ENCODE results near the gene UBE3D.
A peak's percentile ranks its signal among the peaks of the same experiment; 100 is the strongest.
"Not testable (repeated sequence)": the region's sequence is repeated elsewhere in the genome, so short reads cannot be mapped to it uniquely, and the experiment has no call there.

UBE3D gene

DNA sequence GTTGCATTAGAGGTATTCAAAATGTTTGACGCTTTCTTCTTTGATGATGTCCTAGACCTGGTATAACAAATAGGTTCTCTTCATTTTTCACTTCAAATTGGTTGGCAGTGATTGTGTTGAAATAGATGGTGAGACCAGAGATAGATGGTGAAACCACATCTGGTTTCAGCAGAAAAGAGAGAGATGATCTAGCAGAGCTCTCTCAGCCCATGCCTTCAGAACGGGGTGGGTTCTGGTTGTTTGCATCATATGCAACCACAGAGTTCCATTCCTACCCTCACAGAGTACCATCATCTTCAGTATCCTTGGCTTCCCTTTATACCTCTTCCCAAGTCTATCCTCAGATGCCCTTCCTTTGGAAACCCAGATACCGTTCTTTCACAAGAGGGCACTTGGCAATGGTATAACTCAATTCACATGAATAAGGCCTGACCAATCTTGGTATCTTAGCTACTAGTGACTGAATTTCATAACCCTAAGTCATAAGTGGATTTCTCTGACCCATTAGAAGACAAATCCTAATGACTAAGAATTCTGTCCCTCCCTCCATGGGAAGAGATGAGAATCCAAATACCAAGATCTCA lies 93.7 kb downstream of the UBE3D start:
- DNase-seq: no peak

DNA sequence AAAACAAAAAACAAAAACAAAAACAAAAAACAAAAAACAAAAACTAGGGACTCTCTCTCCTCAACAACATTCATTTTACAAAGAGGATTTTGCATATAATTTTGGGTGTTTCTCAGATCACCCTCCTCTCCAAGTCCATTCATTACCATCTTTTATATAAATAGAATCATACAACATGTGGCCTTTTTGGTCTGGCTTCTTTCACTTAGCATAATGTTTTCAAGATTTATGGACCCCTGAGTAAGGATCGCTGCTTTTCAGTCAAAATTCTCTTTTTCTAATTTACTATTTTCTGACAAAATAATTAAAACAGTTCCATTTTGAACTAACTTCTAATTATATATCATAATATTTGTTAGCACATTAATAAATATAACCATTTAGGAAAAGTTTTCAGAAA lies 94.8 kb downstream of the UBE3D start:
- no peak for DNase-seq

DNA sequence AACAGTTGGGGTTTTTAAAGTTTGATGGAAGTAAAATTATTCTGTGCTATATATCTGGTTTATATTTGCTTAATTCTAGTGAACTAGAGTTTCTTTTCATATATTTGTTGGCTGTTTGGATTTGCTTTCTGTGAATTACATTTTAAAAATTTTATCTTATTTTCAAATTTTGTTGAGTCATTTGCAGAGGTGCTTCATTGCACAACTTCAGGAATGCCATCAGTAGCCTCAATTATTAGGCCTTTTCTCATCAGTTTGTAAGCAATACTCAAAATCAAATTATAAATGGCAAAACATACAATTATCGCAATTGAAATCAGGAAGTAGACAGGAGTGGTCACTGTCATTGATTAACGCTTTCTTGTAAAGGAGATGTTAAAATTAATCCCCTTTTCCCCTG lies 96.9 kb downstream of the UBE3D start:
- DNase-seq: no peak

- peak; percentile 44 for DNase-seq
Measured at GRCh38 chr6:82963191-82963925, 102.3 kb downstream of the UBE3D start.

DNA sequence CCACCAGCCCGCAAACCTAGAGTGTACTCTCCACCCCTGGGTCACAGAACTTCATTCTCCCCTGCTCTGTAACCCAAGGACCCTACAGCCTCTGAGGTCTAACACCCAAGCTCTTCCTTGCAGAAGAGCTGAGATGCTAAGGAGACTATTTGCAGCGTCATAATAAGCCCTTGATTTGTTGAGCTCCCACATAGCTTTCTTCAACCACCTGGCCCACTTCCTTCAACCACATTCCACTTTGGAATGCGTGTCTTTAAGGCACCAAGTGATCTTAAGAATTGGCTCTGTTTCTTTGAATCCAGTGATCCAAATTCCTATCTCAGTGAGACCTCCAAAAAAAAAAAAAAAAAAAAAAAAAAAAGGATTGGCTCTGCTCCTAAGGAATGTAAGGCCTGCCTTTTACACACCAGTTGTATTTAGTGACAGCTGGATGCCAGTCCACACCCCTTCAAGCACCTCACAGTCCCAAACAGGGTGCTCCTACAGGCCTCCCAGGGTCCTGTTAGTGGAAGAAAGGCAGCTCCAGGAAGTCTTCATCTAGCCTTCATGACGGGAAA lies 106.2 kb downstream of the UBE3D start:
- DNase-seq: no peak

- DNase-seq: no peak
Measured at GRCh38 chr6:82958551-82958950, 107.1 kb downstream of the UBE3D start.

- DNase-seq: no peak
Measured at GRCh38 chr6:82957868-82958245, 107.8 kb downstream of the UBE3D start.

DNA sequence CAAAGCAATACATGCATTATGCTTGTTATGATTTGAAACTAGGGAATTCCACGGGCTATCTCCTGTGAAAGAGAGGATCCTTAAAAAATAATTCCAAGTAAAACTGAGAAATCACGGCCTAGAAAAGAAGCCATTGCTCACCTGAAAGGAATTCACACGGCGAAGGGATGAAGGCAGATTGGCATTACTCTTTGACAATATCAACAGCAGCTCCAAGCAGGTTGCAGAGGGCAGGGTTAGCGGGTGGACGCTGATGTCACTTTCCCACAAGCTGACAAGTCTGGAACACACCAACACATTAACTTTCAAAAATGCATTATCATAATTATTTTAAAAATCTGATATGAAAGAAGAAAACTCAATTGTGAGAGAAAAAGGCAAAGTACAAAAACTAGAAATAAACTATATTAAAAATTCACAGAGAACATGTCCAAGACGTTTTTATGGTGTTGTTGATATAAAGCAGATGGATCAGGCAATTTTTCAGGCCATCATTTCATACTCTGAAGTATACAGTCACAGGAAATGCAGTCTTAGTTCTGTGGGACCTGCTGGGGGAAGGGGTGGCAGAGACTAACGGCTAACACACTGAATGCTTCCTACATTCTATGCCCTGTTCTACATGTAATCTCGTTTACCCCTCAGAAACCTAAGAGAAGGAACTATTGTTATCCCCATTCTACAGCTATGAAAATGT lies 108.3 kb downstream of the UBE3D start:
- no peak for DNase-seq

- DNase-seq: no peak
Measured at GRCh38 chr6:82955841-82956240, 109.8 kb downstream of the UBE3D start.

DNA sequence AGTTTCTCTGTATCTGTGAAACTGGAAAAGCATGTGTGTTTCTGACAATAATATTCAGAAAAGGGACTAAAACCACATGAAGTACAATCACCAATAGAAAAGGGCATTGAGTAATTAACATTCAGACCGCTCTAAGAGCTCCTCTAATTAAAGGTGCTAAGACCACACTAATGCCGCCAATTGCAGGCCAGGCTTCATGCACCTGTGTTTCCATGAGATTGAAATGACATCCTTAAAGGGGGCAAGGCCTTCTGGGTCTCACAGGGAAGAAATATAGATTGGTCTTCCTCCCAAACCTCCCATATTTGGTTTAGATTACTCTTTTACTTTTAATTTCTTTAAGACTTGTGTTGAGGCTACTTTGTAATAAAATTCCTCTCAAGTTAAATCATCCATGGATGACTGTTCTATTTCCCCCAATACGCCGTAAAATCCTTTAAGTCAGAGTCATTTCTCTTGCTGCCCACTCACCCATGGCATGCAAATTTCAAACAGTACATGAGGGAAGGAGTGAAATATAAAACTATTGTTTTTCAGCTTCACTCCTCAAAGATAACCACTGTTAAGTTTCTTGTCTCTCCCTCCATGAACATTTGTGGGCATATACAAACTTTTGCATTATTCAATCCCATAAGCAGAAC lies 110.6 kb downstream of the UBE3D start:
- DNase-seq: no peak

DNA sequence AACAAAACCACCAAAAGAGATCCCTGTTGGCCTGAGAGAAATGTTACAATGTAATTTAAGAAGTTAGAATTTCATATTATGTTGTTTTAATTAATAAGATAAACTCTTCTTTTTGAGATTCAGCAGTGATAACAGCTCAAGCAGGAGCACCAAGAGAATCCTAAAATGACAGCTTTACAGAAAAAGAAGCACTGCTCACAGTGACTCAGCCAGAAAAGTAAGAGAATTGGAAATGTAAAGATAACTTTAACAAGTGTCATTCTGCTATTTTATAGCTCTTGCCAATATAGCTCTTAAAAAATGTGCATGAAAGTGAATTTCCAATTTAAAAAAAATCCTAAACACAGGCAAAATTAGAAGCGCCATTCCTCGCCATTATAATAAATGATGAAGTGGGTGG lies 111.3 kb downstream of the UBE3D start:
- no peak for DNase-seq

DNA sequence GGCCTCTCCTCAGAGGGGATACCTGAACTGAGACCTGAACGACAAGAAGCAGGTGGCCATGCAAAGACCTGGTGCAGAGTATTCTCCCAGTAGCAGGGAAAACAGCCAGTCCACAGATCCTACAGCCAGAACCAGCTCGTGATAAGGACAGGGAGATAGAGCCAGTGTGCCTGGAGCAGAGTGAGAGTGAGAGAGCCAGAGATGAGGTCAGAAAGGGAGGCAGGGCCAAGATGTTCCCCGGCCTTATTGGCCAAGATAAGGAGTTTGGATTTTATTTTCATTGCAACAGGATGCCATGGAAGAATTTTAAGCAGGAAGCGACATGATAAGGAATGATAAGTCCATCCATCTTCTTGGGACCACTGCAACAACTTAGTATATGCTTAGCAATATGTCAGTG lies 111.8 kb downstream of the UBE3D start:
- no peak for DNase-seq

DNA sequence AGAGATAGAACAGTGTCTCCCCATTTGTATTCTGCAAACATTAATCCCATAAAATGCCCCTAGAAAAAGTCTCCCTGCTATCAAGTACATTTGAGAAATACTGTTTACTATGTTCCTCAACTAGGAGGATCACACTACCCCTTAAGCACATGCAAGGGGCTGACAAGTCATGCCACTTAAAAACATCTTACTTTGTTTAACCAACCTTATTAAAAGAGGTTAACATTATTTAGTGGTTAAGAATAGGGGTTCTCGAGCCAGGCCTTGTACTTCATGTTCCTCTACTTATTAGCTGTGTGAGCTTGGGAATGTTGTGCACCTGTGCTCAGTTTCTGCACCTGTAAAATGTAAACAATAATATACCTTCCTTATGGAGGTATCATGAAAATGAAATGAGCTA lies 113.7 kb downstream of the UBE3D start:
- DNase-seq: no peak

DNA sequence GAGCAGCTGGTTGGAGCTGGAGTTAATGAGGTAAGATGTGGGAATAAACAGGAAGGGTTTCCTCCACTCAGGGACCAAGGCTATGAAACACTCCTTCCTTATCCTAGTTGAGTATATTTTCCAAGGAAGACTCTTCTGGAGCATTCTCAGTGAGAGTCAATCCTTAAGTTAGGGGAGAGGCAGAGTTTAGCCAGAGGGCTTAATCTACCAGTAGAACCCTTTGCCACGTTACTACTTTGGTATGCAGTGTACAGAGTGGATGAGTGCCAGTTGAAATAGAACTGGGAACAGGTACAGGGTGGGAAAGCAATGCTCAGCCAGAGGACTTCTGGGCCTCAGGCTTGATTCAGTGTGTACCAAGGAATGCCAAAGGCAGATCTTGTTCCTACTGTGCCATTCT lies 114.3 kb downstream of the UBE3D start:
- no peak for DNase-seq

DNA sequence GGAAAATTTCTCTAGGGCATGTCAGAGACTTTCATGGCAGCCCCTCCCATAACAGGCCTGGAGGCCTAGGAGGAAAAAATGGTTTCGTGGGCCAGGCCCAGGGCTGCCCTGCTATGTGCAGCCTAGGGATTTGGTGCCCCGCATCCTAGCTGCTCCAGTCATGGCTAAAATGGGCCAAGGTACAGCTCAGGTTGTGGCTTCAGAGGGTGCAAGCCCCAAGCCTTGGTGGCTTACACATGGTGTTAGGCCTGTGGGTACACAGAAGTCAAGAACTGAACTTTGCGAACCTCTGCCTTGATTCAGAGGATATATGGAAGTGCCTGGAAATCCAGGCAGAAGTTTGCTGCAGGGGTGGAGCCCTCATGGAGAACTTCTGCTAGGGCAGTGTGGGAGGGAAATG lies 134.7 kb downstream of the UBE3D start:
- DNase-seq: not testable (repeated sequence)

GRCh38 chr6:82924799-82925535 lies 140.7 kb downstream of the UBE3D start:
- no peak for DNase-seq

DNA sequence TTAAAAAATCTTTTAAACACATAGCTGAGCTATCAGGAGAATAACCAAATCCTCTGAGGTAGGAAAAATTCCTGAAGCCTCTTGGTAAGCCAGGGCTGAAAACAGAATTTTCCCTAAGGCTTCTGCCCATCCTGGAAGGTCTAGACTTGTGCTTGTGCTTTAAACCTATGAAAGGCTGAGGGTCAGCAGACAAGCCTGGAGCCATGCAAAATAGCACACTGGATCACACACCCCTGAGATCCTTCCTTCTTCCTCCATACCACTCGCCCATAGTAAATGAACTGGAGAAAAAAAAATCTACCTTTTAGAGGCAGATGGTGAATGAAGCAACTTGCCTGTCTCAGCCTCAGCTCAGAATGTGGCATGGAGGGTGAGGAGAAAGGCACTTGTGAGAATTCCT lies 144.4 kb downstream of the UBE3D start:
- DNase-seq: no peak

DNA sequence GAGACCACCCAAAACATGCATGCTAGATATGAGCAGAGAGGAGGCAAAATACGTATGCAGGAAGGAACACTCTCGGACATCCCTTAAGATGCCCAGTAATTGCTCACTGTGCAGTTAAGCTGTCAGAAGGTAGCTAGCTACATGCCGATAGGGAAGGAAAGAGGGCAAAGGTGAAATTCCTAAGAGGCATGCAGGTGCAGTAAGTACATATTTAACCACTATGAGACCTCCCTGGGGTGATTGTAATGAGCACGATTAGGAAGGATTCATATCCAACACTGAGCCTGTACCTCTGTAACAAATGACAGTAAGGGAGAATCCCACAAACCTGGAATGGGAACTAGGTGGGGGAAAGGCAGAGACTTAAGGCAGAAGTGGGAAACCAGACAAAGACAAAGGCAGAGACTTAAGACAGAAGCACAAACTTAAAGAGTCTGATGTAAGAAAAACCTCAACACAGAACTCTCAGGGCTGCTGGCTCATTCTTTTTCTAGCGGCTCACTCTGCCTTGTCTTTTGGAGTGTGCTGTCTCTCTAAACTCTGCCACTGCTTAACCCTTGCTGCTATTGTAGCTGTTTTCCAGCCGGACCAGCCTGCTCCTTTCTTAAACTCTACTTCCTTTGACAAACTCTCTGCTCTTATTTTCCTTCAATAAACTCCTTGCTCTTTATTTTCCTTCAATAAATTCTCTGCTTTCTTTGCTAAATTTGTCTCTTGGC lies 148.1 kb downstream of the UBE3D start:
- no peak for DNase-seq

DNA sequence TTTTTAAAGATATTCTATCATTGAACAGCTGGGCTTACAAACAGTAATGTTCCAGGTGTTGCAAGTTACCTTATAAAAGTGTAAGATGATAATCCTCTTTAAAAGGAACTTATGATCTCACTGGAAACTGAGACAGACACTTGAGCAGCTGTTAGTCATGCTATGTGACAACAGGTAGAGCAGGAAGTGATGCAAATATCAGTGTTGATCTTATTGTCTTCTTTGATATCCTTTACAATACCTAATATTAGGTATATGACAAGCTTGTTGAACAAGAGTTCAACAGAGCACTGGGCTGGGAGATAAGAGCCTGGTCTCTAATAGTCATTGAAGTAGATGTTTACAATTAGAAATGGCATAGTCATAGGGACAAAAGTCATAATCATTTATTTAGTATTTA lies 150.0 kb downstream of the UBE3D start:
- DNase-seq: no peak

- no peak for DNase-seq
Measured at GRCh38 chr6:82914511-82914910, 151.1 kb downstream of the UBE3D start.

DNA sequence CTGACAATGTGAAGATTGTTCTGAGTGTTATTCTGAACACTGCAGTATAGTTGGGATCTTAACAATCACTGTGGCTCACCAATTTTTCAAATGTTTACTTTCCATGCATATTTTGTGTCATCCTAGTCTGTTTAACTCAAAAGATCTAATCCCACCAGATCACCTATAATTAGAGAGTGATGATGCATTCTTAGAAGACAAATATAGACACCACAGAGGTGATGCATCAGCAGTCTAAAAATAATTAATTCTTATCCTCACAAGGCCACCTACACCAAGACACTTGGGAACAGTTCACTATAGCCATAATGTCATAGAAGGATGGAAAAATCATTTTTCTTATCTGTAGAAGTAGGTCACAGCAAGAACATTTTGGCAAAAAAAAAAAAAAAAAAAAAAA lies 154.8 kb downstream of the UBE3D start:
- no peak for DNase-seq

- DNase-seq: no peak
Measured at GRCh38 chr6:82910395-82910794, 155.2 kb downstream of the UBE3D start.

Data from hematopoietic multipotent progenitor cell treated with erythropoietin and hydrocortisone succinate and interleukin-3 and kit ligand, for 6 days (in vitro differentiated cells).